Measurements from ENCODE around the gene EPX. TPM values are rescaled to one million over a fixed set of nuclear protein-coding genes. Genes with fewer than 3 reads are reported as not detected.

Gene EPX
- total and polyA plus RNA-seq, 2 experiments from 2014 or later, result not detected

DNA sequence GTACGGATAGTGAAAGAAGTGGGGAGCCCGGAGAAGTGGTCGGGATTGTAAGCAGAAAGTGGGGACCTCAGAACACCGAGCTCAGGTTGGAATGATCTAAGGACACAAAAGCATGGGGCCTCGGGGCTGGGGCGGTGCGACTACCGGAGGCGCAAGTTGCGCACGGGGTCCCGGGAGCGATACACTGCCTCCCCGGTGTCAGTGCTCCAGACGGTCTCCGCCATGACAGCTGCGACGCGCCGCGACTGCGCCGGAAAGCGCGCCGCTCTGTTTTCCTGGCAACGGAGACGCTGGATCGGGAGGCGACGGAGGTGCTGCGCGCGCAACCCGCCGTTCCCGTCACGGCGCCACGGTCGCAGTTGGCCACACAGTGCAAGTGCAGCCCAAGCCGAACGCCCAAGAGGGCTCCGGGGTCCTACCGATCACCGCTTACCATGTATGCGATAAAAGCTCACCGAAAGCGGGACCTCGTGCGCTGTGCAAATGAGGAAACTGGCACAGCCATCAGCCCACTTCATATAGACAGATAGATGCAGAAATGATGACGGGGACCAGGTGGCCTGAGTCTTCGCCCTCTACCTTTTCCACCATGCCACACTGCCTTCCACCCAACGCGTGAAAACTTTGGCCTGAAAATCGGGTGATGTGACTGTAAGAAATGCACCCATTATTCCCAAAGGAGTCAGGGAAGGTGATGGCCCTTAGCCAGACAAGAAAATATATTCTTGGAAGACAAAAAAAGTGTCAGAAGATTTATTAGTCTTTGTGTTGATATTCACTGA lies 26.7 kb downstream of the EPX start, which contains the start of gene MKS1:
Gene MKS1, minus strand, starts transcription at position 249 of the 782 bp plus-strand sequence. Its CDS starts 25 bp downstream, at position 224.
- H3K27ac ChIP-seq, result peak within 1 kb of the TSS; percentile 39
- DNase-seq (ENCODE audit: low spot score), result peak; percentile 98
- peak within 1 kb of the TSS; percentile 31 for H3K4me3 ChIP-seq
- no peaks in the 10 kb centered on the region for H3K4me1 ChIP-seq (ENCODE audit: insufficient read depth)
- H4K20me1 ChIP-seq (ENCODE audit: insufficient read depth, poor library complexity, severe bottlenecking), result no peaks in the 10 kb centered on the region
- TF ChIP-seq, protein P1, sequence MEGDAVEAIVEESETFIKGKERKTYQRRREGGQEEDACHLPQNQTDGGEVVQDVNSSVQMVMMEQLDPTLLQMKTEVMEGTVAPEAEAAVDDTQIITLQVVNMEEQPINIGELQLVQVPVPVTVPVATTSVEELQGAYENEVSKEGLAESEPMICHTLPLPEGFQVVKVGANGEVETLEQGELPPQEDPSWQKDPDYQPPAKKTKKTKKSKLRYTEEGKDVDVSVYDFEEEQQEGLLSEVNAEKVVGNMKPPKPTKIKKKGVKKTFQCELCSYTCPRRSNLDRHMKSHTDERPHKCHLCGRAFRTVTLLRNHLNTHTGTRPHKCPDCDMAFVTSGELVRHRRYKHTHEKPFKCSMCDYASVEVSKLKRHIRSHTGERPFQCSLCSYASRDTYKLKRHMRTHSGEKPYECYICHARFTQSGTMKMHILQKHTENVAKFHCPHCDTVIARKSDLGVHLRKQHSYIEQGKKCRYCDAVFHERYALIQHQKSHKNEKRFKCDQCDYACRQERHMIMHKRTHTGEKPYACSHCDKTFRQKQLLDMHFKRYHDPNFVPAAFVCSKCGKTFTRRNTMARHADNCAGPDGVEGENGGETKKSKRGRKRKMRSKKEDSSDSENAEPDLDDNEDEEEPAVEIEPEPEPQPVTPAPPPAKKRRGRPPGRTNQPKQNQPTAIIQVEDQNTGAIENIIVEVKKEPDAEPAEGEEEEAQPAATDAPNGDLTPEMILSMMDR (IDR thresholded peaks at IDR 0.05; ENCODE audit: poor library complexity), result peak; percentile 42
- TF ChIP-seq EZH2 (IDR thresholded peaks at IDR 0.05; ENCODE audit: borderline replicate concordance), result no peak
- peak within 1 kb of the TSS; percentile 90 for H3K4me2 ChIP-seq
- no peaks in the 10 kb centered on the region for H3K27me3 ChIP-seq
- WGBS (ENCODE audit: low lambda C conversion rate, missing lambda C conversion rate), result 6% methylated on average over 50 of the region's 56 CpGs
- no peaks in the 10 kb centered on the region for H3K9me2 ChIP-seq (replicated peaks; ENCODE audit: insufficient read depth)
- no peaks in the 10 kb centered on the region for H3K36me3 ChIP-seq (replicated peaks; ENCODE audit: insufficient read depth, low read depth)
- H3K79me2 ChIP-seq, result no peaks in the 10 kb centered on the region
- H2AFZ ChIP-seq, result peak within 1 kb of the TSS; percentile 94
- no peaks in the 10 kb centered on the region for H3K9me3 ChIP-seq (ENCODE audit: low read depth)

GRCh38 chr17:58219789-58220183 lies 27.3 kb downstream of the EPX start:
- Histone ChIP-seq H3K4me2 (peak overlapping the region; percentile 76), H3K27ac (no peak overlapping the region), H4K20me1 (ENCODE audit: insufficient read depth, poor library complexity, severe bottlenecking) (no peaks in the 10 kb centered on the region), H3K9me2 (replicated peaks; ENCODE audit: insufficient read depth) (no peaks in the 10 kb centered on the region), H3K36me3 (replicated peaks; ENCODE audit: insufficient read depth, low read depth) (no peaks in the 10 kb centered on the region), H3K79me2 (no peaks in the 10 kb centered on the region), H3K4me1 (ENCODE audit: insufficient read depth) (no peaks in the 10 kb centered on the region), H2AFZ (peak overlapping the region; percentile 94), H3K4me3 (peak overlapping the region; percentile 20), H3K9me3 (ENCODE audit: low read depth) (no peaks in the 10 kb centered on the region), H3K27me3 (no peaks in the 10 kb centered on the region)
- TF ChIP-seq, protein P1 (IDR thresholded peaks at IDR 0.05; ENCODE audit: poor library complexity), result no peak
- no peak for TF ChIP-seq EZH2 (IDR thresholded peaks at IDR 0.05; ENCODE audit: borderline replicate concordance)
- WGBS (ENCODE audit: low lambda C conversion rate, missing lambda C conversion rate), result 88% methylated on average over 7 of the region's 7 CpGs
- no peak for DNase-seq (ENCODE audit: low spot score)

GRCh38 chr17:58224315-58224714 lies 31.8 kb downstream of the EPX start:
- no peak overlapping the region for H3K4me2 ChIP-seq
- WGBS (ENCODE audit: low lambda C conversion rate, missing lambda C conversion rate), result 50% methylated on average over 1 of the region's 1 CpG

More at GRCh38 chr17:58224315-58224714, 31.8 kb downstream of the EPX start:
- Histone ChIP-seq H2AFZ (no peak overlapping the region), H3K4me1 (ENCODE audit: insufficient read depth) (no peaks in the 10 kb centered on the region), H3K36me3 (replicated peaks; ENCODE audit: insufficient read depth, low read depth) (no peaks in the 10 kb centered on the region), H3K27ac (no peak overlapping the region), H3K9me2 (replicated peaks; ENCODE audit: insufficient read depth) (no peaks in the 10 kb centered on the region), H3K79me2 (no peaks in the 10 kb centered on the region), H4K20me1 (ENCODE audit: insufficient read depth, poor library complexity, severe bottlenecking) (no peaks in the 10 kb centered on the region), H3K4me3 (no peak overlapping the region), H3K9me3 (ENCODE audit: low read depth) (no peaks in the 10 kb centered on the region), H3K27me3 (no peaks in the 10 kb centered on the region)
- TF ChIP-seq EZH2 (IDR thresholded peaks at IDR 0.05; ENCODE audit: borderline replicate concordance) (no peak), EZH2phosphoT487 (IDR thresholded peaks at IDR 0.05; ENCODE audit: low read depth, severe bottlenecking, unreplicated experiment) (no peak)
- TF ChIP-seq, protein P1 (IDR thresholded peaks at IDR 0.05; ENCODE audit: poor library complexity), result no peak
- no peak for DNase-seq (ENCODE audit: low spot score)

Measured in hepatocyte (in vitro differentiated cells).